GM23248 (cell line): ENCODE data around the gene ETS1. TPM values are rescaled to one million over a fixed set of nuclear protein-coding genes. Genes with fewer than 3 reads are reported as not detected.
A peak's percentile ranks its signal among the peaks of the same experiment; 100 is the strongest.

ENCODE experiments used
- DNase-seq: peaks from one replicate; pipeline ENCODE4 v3.0.0-alpha.2; 2015
- H2AFZ ChIP-seq: fragments of 200-600 bp; sonication (generic); 2 replicates; pipeline ENCODE4 v1.6.1; 2016; ENCODE audit warnings: antibody characterized with exemption
- H3F3A ChIP-seq: fragments of 200-600 bp; sonication (generic); 2 replicates; pipeline ENCODE4 v1.6.1; 2016; ENCODE audit warnings: mild to moderate bottlenecking, antibody characterized with exemption, mixed run types; ENCODE audit not compliant: insufficient read depth
- H3K27ac ChIP-seq: fragments of 200-600 bp; sonication (generic); 2 replicates; pipeline ENCODE4 v1.5.1; 2016; ENCODE audit warnings: mild to moderate bottlenecking
- H3K27me3 ChIP-seq: fragments of 200-600 bp; sonication (generic); replicated peaks from 2 replicates; pipeline ENCODE4 v1.6.1; 2016; ENCODE audit warnings: mild to moderate bottlenecking; ENCODE audit not compliant: insufficient read depth
- H3K36me3 ChIP-seq: fragments of 200-600 bp; sonication (generic); 2 replicates; pipeline ENCODE4 v1.6.1; 2016; ENCODE audit warnings: low read depth, mild to moderate bottlenecking
- H3K4me1 ChIP-seq: fragments of 200-600 bp; sonication (generic); 2 replicates; pipeline ENCODE4 v1.6.1; 2016; ENCODE audit warnings: mild to moderate bottlenecking; ENCODE audit not compliant: insufficient read depth
- H3K4me2 ChIP-seq: fragments of 200-600 bp; sonication (generic); one replicate; pipeline ENCODE4 v1.6.1; 2016; ENCODE audit warnings: mild to moderate bottlenecking; ENCODE audit not compliant: unreplicated experiment
- H3K4me3 ChIP-seq: fragments of 200-600 bp; sonication (generic); 2 replicates; pipeline ENCODE4 v1.5.1; 2016; ENCODE audit warnings: mild to moderate bottlenecking
- H3K79me2 ChIP-seq: fragments of 200-600 bp; sonication (generic); 2 replicates; pipeline ENCODE4 v1.6.1; 2016; ENCODE audit warnings: mild to moderate bottlenecking; ENCODE audit not compliant: insufficient read depth
- H3K9ac ChIP-seq: fragments of 200-600 bp; sonication (generic); 2 replicates; pipeline ENCODE4 v1.6.1; 2016; ENCODE audit warnings: mild to moderate bottlenecking
- H3K9me2 ChIP-seq: fragments of 200-600 bp; sonication (generic); 2 replicates; pipeline ENCODE4 v1.6.1; 2016; ENCODE audit warnings: mixed run types, mild to moderate bottlenecking, moderate library complexity; ENCODE audit not compliant: insufficient read depth
- H3K9me3 ChIP-seq: fragments of 200-600 bp; sonication (generic); one replicate; pipeline ENCODE4 v1.6.1; 2017; ENCODE audit warnings: low read depth
- H4K20me1 ChIP-seq: fragments of 200-600 bp; sonication (generic); 2 replicates; pipeline ENCODE4 v1.6.0; 2016; ENCODE audit not compliant: insufficient read depth
- EZH2 ChIP-seq: fragments of 200-600 bp; sonication (generic); IDR thresholded peaks from 2 replicates; pipeline ENCODE4 v1.6.1; 2018; ENCODE audit warnings: antibody characterized with exemption, mild to moderate bottlenecking; ENCODE audit not compliant: insufficient read depth, poor library complexity, severe bottlenecking
- EZH2phosphoT487 ChIP-seq: fragments of 200-600 bp; sonication (generic); IDR thresholded peaks from 2 replicates; pipeline ENCODE4 v1.6.1; 2018; ENCODE audit warnings: antibody characterized with exemption, moderate library complexity, mild to moderate bottlenecking, low read depth; ENCODE audit not compliant: insufficient read depth
- WGBS, 2 experiments: methylation state at CpG; one replicate each; pipeline ENCODE4 v1.1.6; 2015 to 2017; ENCODE audit warnings: low lambda C conversion rate in 2 of 2, low coverage in 1 of 2; ENCODE audit errors: missing lambda C conversion rate in 2 of 2; 5-methylcytosine and 5-hydroxymethylcytosine counted together
- in situ Hi-C: fragments of 300-500 bp; cut with MboI; formaldehyde crosslinking; loops from 2 replicates; pipeline ENCODE4 v1.15.0; 2020
- polyA plus RNA-seq: library from polyadenylated mRNA; unstranded; fragments of >200 nt; fragmentation: Nextera tagmentation; extraction: Ambion mirVana; gene quantifications from 2 replicates; pipeline ENCODE4 v1.2.1, GENCODE V29; 2016
- total RNA-seq: library from RNA; depleted of rRNA; stranded (reverse); fragments of >200 nt; shearing (Covaris generic); gene quantifications from 2 replicates; pipeline ENCODE4 v1.2.3, GENCODE V29; 2014

ETS1 gene
- total and polyA plus RNA-seq, 2 experiments from 2014 or later = 19.9 to 61.0 TPM

DNA sequence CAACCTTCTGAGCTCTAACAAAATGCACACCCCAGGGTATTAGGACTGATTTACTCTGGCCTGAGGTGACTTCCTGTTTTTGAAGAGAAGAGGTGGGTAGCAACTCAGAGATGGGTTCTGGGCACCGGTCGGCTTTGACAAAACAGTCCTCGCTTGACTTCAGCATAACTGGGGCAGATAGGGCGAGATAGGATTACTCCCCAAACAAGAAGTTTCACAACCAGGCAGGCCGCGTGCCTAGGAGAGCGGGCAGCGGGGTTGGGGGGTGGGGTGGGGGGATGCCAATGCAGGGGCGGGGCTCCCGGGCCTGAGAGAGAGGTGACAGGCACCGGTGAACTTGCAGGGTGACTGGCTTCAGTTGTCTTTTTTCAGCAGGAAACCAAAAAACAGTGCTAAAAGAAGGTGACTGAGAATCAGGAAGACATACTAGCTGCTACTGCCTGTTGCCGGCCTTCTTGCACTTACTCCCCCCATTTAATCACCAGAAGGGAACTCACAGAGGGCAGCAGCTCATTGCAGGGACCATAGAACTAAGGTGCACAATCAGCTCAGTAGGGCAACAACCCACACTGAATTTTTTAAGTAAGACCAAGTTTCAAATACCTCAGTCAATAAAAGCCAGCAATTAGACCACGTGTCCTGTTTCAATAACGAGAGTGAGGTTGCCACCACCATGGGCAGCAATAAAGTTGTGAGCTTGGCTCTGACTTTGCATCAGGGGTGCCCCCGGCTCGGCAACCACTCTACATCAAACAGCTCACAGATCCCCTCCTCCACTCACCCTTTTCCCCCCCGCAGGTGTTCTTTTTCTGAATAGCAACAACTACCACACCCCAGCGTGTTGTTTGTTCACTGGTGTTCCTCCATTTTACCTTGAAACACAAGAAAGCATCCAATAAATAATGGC is 37.2 kb upstream of the ETS1 start:
- 90 to 91% methylated on average over 13 to 18 of the region's 18 CpGs for WGBS, 2 experiments
- no peak for DNase-seq
- TF ChIP-seq EZH2phosphoT487 (no peak), EZH2 (no peak)

GRCh38 chr11:128623091-128623490 is 35.7 kb upstream of the ETS1 start:
- in situ Hi-C loops = no loop called here
- no peaks in the 10 kb centered on the region for H3K36me3 ChIP-seq
- no peaks in the 10 kb centered on the region for H3K9me2 ChIP-seq
- H3K27ac ChIP-seq = no peak overlapping the region
- no peak overlapping the region for H2AFZ ChIP-seq
- peaks cover 23% of the 10 kb centered on the region for H3K4me1 ChIP-seq
- DNase-seq = no peak
- no peaks in the 10 kb centered on the region for H3K27me3 ChIP-seq
- no peaks in the 10 kb centered on the region for H3K9me3 ChIP-seq
- no peaks in the 10 kb centered on the region for H4K20me1 ChIP-seq
- WGBS, 2 experiments = 86 to 88% methylated on average over 5 of the region's 5 CpGs
- H3K9ac ChIP-seq = no peak overlapping the region
- no peak overlapping the region for H3K4me2 ChIP-seq
- H3K4me3 ChIP-seq = no peak overlapping the region
- no peaks in the 10 kb centered on the region for H3K79me2 ChIP-seq
- peaks cover 6% of the 10 kb centered on the region; the same call in 1 of the 2 replicates for H3F3A ChIP-seq
- no peak for TF ChIP-seq EZH2
- no peak for TF ChIP-seq EZH2phosphoT487

More for the DNA sequence above, 37.2 kb upstream of the ETS1 start:
- Histone ChIP-seq H2AFZ (no peak overlapping the region), H3K9ac (no peak overlapping the region), H3K4me1 (peaks cover 26% of the 10 kb centered on the region), H3K79me2 (no peaks in the 10 kb centered on the region), H3K27me3 (no peaks in the 10 kb centered on the region), H3K27ac (no peak overlapping the region), H3K9me3 (no peaks in the 10 kb centered on the region), H3K4me2 (no peak overlapping the region), H3K36me3 (no peaks in the 10 kb centered on the region), H3F3A (peaks cover 6% of the 10 kb centered on the region; the same call in 1 of the 2 replicates), H3K9me2 (no peaks in the 10 kb centered on the region), H4K20me1 (no peaks in the 10 kb centered on the region), H3K4me3 (no peak overlapping the region)
- in situ Hi-C loops = loop anchor here (25.0 kb wide), 1 partner anchor 587 kb away; no protein-coding TSS in a partner anchor

- Histone ChIP-seq H3K4me3 (no peak overlapping the region), H3K36me3 (no peaks in the 10 kb centered on the region), H3K9me3 (no peaks in the 10 kb centered on the region), H3K9me2 (no peaks in the 10 kb centered on the region), H3K4me2 (peak overlapping the region; percentile 39), H3K27me3 (no peaks in the 10 kb centered on the region), H3F3A (peaks cover 6% of the 10 kb centered on the region; the same call in 1 of the 2 replicates), H3K79me2 (no peaks in the 10 kb centered on the region), H4K20me1 (no peaks in the 10 kb centered on the region), H3K27ac (peak overlapping the region; percentile 71), H2AFZ (no peak overlapping the region), H3K4me1 (peaks cover 23% of the 10 kb centered on the region), H3K9ac (peak overlapping the region; percentile 60)
- 54% methylated on average over 16 to 17 of the region's 17 CpGs for WGBS, 2 experiments
- no peak for TF ChIP-seq EZH2phosphoT487
- TF ChIP-seq EZH2 = no peak
- in situ Hi-C loops = no loop called here
- DNase-seq = peak; percentile 98
Measured at GRCh38 chr11:128621601-128622501, 34.5 kb upstream of the ETS1 start.
